ENCODE results near the gene ATXN10. TPM values are rescaled to one million over a fixed set of nuclear protein-coding genes. Genes with fewer than 3 reads are reported as not detected.

ATXN10 gene
- polyA plus RNA-seq, 1 donor from 2014 or later: 86.9 TPM

GRCh38 chr22:45880716-45881523, 209.3 kb downstream of the ATXN10 start:
- Mint-ChIP-seq H3K4me1 (peaks cover 0 to 2% (median 0%) of the 10 kb centered on the region in 3 donors), H3K27ac (peak overlapping the region in 1 of 3 donors; percentile 23), H3K36me3 (no peaks in the 10 kb centered on the region), H3K4me3 (no peak overlapping the region), H3K27me3 (peaks cover 36% of the 10 kb centered on the region), H3K9me3 (no peaks in the 10 kb centered on the region)

DNA sequence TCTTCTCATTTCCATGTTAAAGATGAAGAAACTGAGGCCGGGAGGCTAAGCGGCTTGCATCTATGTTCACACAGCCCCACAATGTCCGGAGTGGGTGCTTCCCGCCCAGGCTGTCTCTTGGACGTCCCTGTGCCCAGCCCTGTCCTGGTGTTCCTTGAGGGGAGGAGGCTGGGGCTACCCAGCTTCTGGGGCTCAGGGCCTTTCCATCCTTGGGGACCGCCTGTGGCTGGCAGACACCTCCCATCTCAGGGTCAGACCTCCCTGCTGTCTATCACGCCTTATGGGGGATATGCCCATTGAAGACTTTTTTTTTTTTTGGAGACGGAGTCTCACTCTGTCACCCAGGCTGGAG, 209.9 kb downstream of the ATXN10 start:
- Mint-ChIP-seq H3K4me1 (peaks cover 0 to 2% (median 0%) of the 10 kb centered on the region in 3 donors), H3K27me3 (peaks cover 36% of the 10 kb centered on the region), H3K36me3 (no peaks in the 10 kb centered on the region)

DNA sequence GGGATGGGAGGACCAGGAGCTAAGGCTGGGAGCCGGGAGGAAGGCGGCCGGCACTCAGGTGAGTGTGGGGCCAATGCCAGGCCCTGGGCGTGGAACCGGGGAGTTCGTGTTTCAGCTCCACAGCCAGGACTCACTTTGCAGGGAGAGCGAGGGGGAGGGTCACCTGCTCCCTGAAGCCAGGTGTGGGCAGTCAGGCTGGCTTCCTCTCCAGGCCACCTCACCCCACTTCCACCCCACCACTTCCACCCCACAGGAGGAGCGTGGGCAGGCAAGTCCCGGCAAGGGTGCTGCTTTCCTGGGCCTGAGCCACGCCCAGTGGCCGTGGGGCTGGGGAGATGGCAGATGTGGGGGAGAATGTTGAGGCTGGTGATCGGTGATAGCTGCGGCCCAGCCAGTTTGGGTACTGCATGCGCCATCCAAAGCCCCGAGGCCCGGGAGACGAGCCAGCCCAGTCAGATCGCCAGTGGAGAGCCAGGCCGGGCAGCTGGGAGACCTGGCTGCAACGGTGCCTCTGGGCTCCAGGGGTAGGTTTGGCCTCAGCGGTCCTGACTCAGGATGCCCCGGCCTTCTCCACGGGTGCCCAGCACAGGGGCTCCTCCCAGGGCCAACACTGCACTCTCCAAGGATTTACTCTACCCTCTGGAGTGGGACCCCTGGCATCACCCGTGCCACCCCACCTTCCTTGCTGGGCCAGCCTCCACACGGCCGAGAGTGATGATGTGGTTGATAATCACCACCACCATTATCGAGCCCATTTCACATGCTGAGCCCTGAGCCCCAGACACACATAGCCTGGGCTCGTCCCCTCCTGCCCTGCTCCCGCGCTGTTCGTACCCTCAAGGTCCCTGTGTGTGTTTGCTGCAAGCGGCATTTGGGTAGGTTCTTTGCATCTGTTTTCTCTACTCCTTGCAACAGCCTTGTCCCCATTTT, 211.5 kb downstream of the ATXN10 start:
- H3K27ac Mint-ChIP-seq: no peak overlapping the region
- no peak overlapping the region for H3K4me3 Mint-ChIP-seq
- H3K36me3 Mint-ChIP-seq: no peaks in the 10 kb centered on the region
- H3K27me3 Mint-ChIP-seq: peaks cover 29% of the 10 kb centered on the region
- H3K9me3 Mint-ChIP-seq: no peaks in the 10 kb centered on the region
- H3K4me1 Mint-ChIP-seq: peaks cover 0 to 2% (median 0%) of the 10 kb centered on the region in 3 donors

More for the DNA sequence above, 209.9 kb downstream of the ATXN10 start:
- peak overlapping the region in 1 of 4 donors; percentile 28 for H3K4me3 Mint-ChIP-seq
- H3K27ac Mint-ChIP-seq: peak overlapping the region in 1 of 3 donors; percentile 23
- no peaks in the 10 kb centered on the region for H3K9me3 Mint-ChIP-seq

DNA sequence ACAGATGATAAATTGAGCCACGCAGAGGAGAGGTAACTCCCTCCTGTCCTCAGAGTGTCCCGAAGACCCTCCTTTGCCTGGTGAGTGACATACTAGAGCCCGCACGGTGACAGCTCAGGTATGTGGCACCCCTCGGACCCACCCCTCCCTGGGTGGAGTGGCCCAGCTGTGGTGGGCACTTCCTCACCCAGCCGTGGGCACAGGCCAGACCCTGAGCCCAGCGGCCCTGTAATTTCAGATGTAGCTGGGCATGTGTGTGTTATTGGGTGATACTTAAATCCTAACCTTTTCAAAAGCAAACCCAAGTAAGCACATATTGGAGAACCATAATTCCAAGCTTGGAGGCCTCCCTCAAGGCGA, 212.2 kb downstream of the ATXN10 start:
- no peaks in the 10 kb centered on the region for H3K36me3 Mint-ChIP-seq
- H3K4me1 Mint-ChIP-seq: no peaks in the 10 kb centered on the region
- H3K27ac Mint-ChIP-seq: no peak overlapping the region
- peaks cover 25% of the 10 kb centered on the region for H3K27me3 Mint-ChIP-seq
- no peak overlapping the region for H3K4me3 Mint-ChIP-seq
- no peaks in the 10 kb centered on the region for H3K9me3 Mint-ChIP-seq

- H3K36me3 Mint-ChIP-seq: no peaks in the 10 kb centered on the region
- H3K27ac Mint-ChIP-seq: no peak overlapping the region
- peaks cover 25% of the 10 kb centered on the region for H3K27me3 Mint-ChIP-seq
- H3K9me3 Mint-ChIP-seq: no peaks in the 10 kb centered on the region
- no peak overlapping the region for H3K4me3 Mint-ChIP-seq
- no peaks in the 10 kb centered on the region for H3K4me1 Mint-ChIP-seq
Measured at GRCh38 chr22:45884201-45885062, 212.8 kb downstream of the ATXN10 start.

DNA sequence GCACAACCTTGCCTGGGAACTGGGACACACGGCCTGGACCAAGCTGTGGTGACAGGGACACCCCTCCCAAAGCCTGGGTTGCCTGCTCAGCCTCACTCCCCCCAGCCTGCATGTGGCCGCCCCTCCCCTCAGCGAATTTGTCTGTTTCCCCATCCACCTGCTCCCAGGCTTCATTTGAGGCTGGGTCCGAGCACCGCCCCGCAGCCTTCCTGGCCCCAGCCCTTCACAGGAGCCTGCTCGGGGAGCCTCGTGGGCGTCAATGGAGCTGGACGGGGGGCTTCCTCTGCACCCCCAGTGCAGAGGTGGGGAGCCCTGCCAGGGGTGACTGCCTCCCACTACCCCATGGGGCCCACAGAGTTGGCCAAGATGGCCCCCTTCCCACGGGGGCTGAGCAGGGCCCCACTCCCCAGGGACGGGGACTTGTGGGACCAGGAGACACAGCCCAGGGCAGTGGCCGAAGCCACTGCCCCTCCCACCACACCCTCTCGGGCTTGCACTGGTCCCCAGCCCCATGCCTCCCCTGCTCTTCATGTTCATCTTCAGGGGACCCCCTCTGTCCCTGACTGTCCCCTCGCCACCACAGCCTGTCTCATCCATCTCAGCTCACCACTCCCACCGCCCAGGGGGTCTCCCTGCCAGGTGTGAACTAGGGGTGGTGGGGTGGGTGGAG, 213.7 kb downstream of the ATXN10 start:
- peaks cover 20% of the 10 kb centered on the region for H3K27me3 Mint-ChIP-seq
- H3K27ac Mint-ChIP-seq: no peak overlapping the region
- H3K36me3 Mint-ChIP-seq: no peaks in the 10 kb centered on the region
- H3K4me3 Mint-ChIP-seq: no peak overlapping the region
- no peaks in the 10 kb centered on the region for H3K9me3 Mint-ChIP-seq
- no peaks in the 10 kb centered on the region for H3K4me1 Mint-ChIP-seq

- H3K4me1 Mint-ChIP-seq: no peaks in the 10 kb centered on the region
- H3K9me3 Mint-ChIP-seq: no peaks in the 10 kb centered on the region
Measured at GRCh38 chr22:45885941-45886395, 214.3 kb downstream of the ATXN10 start.

DNA sequence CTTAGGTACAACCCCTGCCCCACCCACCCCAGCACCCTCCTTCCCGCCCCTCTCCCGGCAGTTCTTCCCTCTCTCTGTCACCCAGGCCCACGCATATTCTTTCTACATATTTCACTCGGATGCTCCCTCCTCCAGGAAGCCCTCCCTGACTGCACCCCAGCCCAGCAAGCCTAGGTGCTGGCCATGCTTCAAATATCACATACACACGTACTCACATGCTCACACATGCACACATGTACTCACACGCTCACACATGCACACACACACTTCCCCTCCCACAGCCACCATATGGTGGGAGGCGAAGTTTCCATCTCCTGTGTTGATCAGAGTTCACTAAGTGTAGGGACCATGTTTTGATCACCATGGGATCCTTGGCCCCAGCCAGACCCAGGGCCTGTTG, 214.9 kb downstream of the ATXN10 start:
- no peaks in the 10 kb centered on the region for H3K4me1 Mint-ChIP-seq
- H3K27me3 Mint-ChIP-seq: peaks cover 12% of the 10 kb centered on the region
- H3K4me3 Mint-ChIP-seq: no peak overlapping the region
- H3K9me3 Mint-ChIP-seq: no peaks in the 10 kb centered on the region
- H3K36me3 Mint-ChIP-seq: no peaks in the 10 kb centered on the region
- no peak overlapping the region for H3K27ac Mint-ChIP-seq

More at GRCh38 chr22:45885941-45886395, 214.3 kb downstream of the ATXN10 start:
- Mint-ChIP-seq H3K27ac (no peak overlapping the region), H3K36me3 (no peaks in the 10 kb centered on the region), H3K27me3 (peaks cover 16% of the 10 kb centered on the region), H3K4me3 (no peak overlapping the region)

- H3K27me3 Mint-ChIP-seq: peaks cover 3% of the 10 kb centered on the region
- no peak overlapping the region for H3K4me3 Mint-ChIP-seq
- no peaks in the 10 kb centered on the region for H3K4me1 Mint-ChIP-seq
- no peaks in the 10 kb centered on the region for H3K36me3 Mint-ChIP-seq
- no peaks in the 10 kb centered on the region for H3K9me3 Mint-ChIP-seq
- no peak overlapping the region for H3K27ac Mint-ChIP-seq
Measured at GRCh38 chr22:45887202-45888131, 215.8 kb downstream of the ATXN10 start.

DNA sequence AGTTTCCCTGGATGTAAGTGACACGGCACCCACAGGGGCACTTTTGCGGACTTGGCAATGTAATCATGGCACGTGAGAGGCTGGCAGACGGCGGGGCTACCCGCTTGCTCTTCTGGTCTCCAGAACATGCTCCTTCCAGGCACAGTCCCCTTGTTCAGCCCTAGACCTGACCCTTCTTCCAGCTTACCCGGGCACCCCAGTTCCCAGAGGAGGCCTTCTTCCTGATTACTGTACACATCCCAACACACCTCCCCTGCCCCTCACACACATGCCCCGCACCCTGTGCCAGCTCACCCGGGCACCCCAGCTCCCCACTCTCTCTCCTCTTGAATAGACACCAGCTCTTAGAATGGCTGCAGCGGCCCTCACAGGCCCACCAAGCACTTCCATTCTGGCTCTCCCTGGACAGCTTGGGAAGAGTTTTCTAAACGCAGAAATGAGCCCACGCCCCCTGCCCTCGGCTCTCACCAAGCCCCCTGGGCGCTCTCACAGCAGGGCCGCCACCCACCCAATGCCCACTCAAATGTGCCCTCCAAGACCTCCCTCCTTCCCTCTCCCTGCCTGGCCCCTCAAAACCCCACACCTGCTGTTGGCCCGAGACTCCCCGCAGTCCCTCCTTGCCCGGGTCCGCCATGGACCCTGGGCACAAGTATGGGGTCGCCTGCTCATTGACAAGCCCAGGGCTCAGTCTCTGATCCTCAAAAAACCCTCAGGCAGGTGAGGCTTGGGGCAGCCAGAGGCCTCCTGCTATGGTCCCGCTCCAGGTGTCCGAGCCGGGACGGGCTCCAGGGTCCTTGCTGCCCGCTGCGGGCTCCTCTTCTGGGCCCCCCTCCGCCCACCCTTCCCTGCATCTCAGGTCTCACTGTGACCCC, 216.8 kb downstream of the ATXN10 start:
- peaks cover 5% of the 10 kb centered on the region for H3K27me3 Mint-ChIP-seq
- H3K4me3 Mint-ChIP-seq: peak overlapping the region in 1 of 4 donors; percentile 22
- peak overlapping the region in 1 of 3 donors; percentile 31 for H3K27ac Mint-ChIP-seq
- H3K4me1 Mint-ChIP-seq: no peaks in the 10 kb centered on the region
- no peaks in the 10 kb centered on the region for H3K36me3 Mint-ChIP-seq
- no peaks in the 10 kb centered on the region for H3K9me3 Mint-ChIP-seq

DNA sequence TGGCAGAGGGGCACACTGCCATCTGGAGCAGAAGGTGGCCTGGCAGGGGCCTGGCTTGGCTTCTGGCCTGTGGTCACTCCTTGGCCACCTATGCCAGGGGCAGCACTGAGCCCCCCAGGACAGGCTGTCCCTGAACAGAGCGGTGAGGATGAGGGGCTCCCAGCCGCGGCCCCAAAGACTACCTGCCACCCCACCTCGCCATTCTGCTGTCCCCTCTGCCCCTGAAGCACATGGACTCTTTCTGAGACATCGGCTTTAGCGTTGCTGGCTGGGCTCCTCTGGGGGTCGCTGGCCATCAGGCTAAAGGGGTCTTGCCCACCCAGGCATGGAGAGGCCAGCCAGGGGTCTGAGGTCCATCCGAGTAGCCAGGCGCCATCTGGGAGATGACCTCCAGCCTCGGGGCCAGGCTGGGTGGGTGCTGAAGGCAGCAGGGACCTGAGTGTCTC, 217.5 kb downstream of the ATXN10 start:
- Mint-ChIP-seq H3K4me3 (no peak overlapping the region), H3K27me3 (peaks cover 2% of the 10 kb centered on the region), H3K9me3 (no peaks in the 10 kb centered on the region), H3K27ac (no peak overlapping the region), H3K4me1 (no peaks in the 10 kb centered on the region), H3K36me3 (no peaks in the 10 kb centered on the region)

DNA sequence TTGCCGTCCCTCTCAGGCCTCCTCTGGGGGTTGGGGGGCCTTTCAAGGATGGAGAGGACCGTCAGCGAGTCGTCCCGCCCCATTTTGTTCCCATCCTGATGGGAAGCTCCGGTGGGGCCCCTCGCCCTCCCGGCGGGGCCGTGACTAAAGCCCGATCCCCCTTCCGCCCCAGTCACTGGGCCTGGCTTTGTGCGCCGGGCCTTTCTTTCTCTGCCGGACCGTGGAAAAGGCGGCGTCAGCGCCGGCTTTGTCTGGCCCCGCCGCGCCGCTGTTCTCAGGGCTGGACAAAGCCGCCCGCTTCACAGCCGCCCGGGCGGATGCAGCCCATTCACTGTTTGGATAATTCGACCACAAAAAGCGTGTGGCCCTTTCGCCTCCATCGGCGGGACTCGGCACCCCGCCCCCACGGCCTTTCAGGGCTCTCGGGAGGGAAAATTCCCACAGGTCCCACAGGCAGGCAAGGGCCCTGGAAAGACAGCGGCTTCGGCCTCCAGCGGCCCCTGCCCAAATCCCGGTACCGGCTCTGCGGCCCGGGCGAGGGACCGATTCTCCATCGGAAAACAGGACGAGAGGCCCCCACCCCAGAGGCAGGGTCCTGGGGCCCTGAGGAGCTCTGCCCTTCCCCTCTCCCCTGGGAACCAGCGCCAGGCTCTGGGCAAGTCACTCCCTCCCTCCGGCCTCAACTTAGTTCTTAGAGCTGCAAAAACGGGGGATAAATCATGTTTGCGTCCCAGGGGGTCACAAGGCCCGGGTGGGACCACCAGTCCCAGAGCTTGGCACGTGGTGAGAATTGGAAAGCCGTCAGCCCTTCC, 218.1 kb downstream of the ATXN10 start:
- H3K4me1 Mint-ChIP-seq: no peaks in the 10 kb centered on the region
- H3K9me3 Mint-ChIP-seq: no peaks in the 10 kb centered on the region
- H3K36me3 Mint-ChIP-seq: no peaks in the 10 kb centered on the region
- no peak overlapping the region for H3K4me3 Mint-ChIP-seq
- H3K27me3 Mint-ChIP-seq: peaks cover 2% of the 10 kb centered on the region
- H3K27ac Mint-ChIP-seq: no peak overlapping the region

Measured in IgD-negative memory B cell (primary cell).